Measurements from ENCODE around the gene SKAP1.

DNA sequence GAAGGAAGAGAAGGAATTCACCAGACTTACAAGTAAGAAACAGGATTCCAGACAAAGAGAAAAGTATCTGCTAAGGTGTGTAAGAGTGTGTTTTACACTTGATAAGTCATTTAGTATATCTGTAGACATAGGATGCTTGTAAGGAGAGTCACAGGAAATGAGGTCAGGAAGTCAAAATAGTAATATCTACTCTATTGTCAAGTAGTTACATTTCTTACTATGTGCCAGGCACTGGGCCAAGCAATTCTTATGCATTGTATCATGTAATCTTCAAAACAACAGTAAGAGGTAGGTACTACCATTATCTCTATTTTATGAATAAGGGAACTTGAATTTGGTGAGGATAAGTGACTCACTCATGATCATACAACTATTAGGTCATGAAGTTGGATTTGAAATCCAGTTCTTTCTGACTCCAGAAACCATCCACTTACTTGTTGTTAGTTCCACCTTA, 193.3 kb downstream of the SKAP1 start:
- TF ChIP-seq CTCF (conservative IDR thresholded peaks at IDR 0.05), result no peak
- TF ChIP-seq ZFX (IDR thresholded peaks at IDR 0.05), result no peak

Data from C4-2B (cell line).